Subcutaneous adipose tissue (tissue), 4 donors: ENCODE measurements around the gene IFITM1. TPM values are rescaled to one million over a fixed set of nuclear protein-coding genes. Genes with fewer than 3 reads are reported as not detected.

ENCODE experiments used
- total RNA-seq, 4 donors: library from RNA; depleted of rRNA; stranded (reverse); fragments of >200 nt; gene quantifications; one replicate each; pipeline ENCODE4 v1.1.0, GENCODE V29; 2016
- TF ChIP-seq, protein P1 (sequence below): fragments of 450-650 bp; IDR thresholded peaks from one replicate; pipeline ENCODE4 v1.5.1; 2016; ENCODE audit warnings: low read depth, mild to moderate bottlenecking, control low read depth, antibody characterized with exemption, moderate library complexity

IFITM1 gene
- total RNA-seq, 4 donors from 2014 or later: 123 to 199 (median 149) TPM

GRCh38 chr11:290621-291231 lies 23.1 kb upstream of the IFITM1 start:
- TF ChIP-seq, protein P1, sequence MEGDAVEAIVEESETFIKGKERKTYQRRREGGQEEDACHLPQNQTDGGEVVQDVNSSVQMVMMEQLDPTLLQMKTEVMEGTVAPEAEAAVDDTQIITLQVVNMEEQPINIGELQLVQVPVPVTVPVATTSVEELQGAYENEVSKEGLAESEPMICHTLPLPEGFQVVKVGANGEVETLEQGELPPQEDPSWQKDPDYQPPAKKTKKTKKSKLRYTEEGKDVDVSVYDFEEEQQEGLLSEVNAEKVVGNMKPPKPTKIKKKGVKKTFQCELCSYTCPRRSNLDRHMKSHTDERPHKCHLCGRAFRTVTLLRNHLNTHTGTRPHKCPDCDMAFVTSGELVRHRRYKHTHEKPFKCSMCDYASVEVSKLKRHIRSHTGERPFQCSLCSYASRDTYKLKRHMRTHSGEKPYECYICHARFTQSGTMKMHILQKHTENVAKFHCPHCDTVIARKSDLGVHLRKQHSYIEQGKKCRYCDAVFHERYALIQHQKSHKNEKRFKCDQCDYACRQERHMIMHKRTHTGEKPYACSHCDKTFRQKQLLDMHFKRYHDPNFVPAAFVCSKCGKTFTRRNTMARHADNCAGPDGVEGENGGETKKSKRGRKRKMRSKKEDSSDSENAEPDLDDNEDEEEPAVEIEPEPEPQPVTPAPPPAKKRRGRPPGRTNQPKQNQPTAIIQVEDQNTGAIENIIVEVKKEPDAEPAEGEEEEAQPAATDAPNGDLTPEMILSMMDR: no peak

DNA sequence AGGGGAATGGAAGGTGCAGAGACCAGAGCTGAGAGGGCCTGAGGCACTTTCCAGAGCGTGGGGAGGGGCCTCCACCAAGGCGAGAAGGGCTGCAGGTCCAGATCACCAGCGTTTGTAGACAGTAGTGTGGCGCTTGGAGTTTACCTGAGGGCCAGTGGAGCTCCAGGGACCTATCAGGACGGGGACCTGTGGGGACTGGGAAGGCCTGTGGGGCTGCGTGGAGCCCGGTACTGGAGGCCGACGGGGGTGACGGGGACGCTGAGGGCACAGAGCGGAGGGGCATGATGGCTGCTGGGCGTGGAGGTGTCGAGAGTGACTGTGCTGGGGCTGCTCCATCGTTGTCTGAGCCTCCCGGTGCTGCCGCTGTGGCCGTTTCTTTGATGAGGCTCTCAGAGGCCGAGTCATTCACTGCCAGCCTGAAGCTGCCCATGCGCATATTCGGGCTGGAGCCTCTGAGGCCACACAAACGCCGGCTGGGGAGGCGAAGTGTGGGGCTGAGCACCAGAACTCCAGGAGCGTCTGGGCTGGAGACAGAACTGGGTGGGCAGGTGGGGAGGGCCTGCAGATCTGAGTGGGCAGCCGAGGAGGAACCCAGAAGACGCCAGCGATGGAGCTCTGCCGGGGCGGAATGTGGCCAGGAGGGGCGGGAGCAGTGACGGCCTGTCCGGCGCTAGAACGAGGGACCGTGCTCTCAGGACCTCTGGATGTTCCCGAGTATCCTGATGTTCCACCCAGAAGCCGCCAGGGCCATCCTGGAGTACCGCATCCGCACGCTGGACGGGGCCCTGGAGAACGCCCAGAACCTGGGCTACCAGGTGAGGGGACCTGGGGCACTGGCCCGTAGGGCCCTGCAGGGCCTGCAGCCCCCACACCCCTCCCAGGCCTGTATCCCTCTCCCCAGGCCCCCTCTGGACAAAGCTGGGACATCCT lies 22.3 kb upstream of the IFITM1 start:
- TF ChIP-seq, protein P1: no peak

- TF ChIP-seq, protein P1: no peak
Observed at GRCh38 chr11:292211-293121, 21.4 kb upstream of the IFITM1 start.

GRCh38 chr11:293271-293851 lies 20.5 kb upstream of the IFITM1 start:
- TF ChIP-seq, protein P1: no peak

GRCh38 chr11:293852-294661 lies 19.8 kb upstream of the IFITM1 start:
- TF ChIP-seq, protein P1: no peak

GRCh38 chr11:294780-295179 lies 19.1 kb upstream of the IFITM1 start:
- TF ChIP-seq, protein P1: no peak
